Endometrial microvascular endothelial cells (primary cell): Measurements from ENCODE around the gene ZC3H13. TPM values are rescaled to one million over a fixed set of nuclear protein-coding genes. Genes with fewer than 3 reads are reported as not detected.
"Not testable (repeated sequence)": the region's sequence is repeated elsewhere in the genome, so short reads cannot be mapped to it uniquely, and the experiment has no call there.

ENCODE experiments used
- in situ Hi-C: cut with HindIII; loops from 2 replicates; pipeline ENCODE4 v1.10.0; 2017; ENCODE audit warnings: low sequenced_read_pairs, low pct_unique_long_range_greater_than_20kb; ENCODE audit errors: inconsistent ontology term
- total RNA-seq: library from RNA; depleted of rRNA; stranded (reverse); fragments of >200 nt; gene quantifications from one replicate; pipeline ENCODE4 v1.2.3, GENCODE V29; 2015; ENCODE audit errors: inconsistent ontology term

Gene ZC3H13
- total RNA-seq, 1 donor from 2014 or later: 8.5 TPM

GRCh38 chr13:46022481-46022880 is 30.1 kb downstream of the ZC3H13 start:
- in situ Hi-C loops: no loop called here

GRCh38 chr13:46016216-46016615 is 36.3 kb downstream of the ZC3H13 start:
- in situ Hi-C loops: no loop called here

GRCh38 chr13:46015366-46015765 is 37.2 kb downstream of the ZC3H13 start:
- in situ Hi-C loops: no loop called here

DNA sequence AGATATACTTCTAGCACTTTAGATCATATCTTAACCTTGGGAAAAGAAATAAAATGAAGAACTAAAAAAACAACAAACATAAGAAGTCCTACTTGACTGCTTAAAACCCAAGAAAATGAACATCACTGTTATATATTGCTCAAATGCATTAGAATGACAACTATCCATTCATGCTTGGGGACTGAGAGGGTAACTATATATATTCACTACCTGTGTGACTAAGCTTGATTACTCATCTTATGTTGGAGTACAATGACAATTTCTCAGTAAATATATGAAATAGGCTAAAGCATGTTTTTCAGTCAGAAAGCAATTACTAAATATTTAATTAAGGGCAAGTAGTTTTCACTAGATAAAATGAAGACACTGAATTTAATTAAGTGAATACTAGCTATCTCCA is 40.1 kb downstream of the ZC3H13 start:
- in situ Hi-C loops: no loop called here

DNA sequence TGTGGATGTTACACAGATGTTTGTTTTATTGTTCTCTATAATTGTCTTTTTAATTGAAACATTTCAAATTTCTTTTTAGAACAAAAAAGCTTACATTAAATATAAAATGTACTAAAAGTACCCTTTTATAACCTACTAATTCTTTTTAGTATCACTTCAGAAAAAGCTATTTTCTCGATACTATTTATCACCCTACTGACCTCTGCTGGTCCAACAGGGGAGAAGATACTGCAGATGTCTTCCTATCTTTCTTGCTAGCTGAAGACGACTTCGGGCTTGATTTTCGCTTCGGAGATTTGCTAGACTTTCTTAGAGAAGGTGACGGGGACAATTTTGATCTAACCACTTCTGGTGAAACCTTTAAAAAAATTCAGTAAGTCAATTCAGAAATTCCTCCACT is 42.4 kb downstream of the ZC3H13 start:
- in situ Hi-C loops: no loop called here

GRCh38 chr13:46008631-46009030 is 43.9 kb downstream of the ZC3H13 start:
- in situ Hi-C loops: no loop called here

DNA sequence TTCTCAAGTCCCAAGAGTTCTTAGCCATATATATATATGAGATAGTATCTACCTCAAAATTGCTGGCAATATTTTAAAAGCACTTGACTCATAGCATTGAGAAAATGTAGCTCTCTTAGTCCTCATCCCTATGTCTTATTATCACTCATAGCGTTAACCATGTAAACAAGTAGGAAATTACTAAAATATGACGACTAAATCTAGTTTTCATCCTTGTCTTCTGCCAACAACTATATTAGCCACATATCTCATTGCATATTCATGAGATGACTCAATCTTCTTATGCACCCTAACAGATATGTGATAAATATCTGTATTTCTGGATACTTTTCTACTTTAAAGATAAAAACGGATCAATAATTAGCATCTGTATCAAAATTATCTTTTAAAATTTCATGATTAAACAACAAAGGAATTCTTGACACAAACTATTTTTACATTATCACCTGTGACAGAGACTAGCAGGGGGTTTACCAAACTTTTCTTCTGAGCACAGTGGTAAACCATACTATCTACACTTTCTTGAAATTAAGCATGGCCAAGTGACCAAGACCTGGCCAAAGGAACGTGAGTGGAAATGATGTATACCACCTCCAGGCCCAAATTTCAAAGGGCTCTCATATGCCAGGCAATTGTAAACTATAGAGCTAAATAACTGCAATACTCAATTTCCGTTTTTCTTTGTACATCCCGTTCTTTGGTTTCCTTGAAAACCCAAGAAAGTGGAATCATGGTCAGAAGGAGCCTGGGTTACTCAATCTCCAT is 45.7 kb downstream of the ZC3H13 start:
- in situ Hi-C loops: no loop called here

- in situ Hi-C loops: no loop called here
These were observed 48.1 kb downstream of the ZC3H13 start for GRCh38 chr13:46004491-46004890.

DNA sequence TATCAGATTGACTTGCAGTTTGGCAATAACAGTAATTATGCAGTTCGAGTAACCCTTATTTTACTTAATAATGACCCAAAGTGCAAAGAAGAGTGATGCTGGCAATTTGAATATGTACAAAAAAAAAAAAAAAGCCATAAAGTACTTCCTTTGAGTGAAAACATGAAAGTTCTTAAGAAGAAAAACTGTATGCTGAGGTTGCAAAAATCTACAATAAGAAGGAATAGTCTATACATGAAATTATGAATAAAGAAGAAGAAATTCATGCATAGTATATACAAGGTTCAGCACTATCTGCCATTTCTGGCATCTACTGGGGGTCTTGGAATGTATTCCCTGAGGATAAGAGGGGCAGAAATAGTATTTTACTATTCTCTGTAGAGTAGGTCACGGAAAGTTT is 55.9 kb downstream of the ZC3H13 start:
- in situ Hi-C loops: no loop called here

DNA sequence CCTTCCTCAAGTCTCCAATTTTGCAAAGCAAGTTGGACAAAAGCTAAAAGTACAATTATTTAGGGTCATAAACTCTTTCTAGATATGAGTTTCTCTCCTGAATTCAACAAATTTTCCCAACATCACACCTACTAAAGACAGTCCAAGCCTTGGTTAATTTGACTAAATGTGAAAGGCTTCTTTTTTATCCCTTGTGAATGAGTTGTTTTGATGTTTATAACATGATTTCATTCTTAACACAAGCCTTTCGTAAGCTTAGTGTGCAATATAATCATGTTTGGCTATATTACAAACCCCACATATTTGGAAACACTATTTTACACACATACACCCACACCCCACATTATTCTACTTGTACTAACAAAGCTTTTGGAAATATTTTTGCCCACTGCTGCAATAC is 57.3 kb downstream of the ZC3H13 start:
- in situ Hi-C loops: no loop called here

DNA sequence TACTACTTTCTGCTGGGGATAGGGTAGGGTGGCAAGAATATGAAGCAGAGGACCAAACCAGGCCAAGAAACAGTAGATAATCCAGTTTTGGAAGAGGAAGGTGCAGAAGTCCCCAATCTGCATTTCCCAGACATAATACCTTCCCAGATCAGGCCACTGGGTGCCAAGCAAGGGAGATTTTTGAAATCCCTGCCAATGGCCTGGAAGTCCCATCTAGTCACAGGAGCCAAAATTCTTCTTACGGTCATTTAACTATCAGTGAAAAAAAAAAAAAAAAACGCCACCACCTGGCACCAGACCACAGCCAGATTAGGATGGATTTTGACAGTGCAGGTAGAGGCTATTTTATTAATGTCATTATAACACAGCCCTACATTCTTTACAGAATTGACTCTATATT is 57.8 kb downstream of the ZC3H13 start:
- in situ Hi-C loops: no loop called here

DNA sequence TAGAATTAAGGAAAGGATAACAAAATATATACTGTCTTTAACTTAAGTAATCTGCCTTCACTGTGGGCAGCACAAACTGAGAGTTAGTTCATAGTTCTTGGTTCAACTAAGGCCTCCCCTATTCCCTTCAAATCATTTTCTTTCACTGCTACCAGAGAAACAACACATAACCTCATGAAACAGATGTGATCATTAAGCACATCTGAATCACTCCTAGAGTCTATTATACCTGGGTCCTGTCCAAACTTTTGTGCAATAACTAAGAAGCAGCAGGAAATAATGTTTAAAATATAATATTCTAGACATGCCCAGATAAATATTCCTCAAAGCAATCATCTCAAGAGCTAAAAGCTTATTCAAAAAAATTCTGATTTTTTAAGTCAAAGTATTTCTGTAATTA is 62.9 kb downstream of the ZC3H13 start:
- in situ Hi-C loops: no loop called here

- in situ Hi-C loops: not testable (repeated sequence)
These were observed 71.4 kb downstream of the ZC3H13 start for GRCh38 chr13:45981127-45981526.

- in situ Hi-C loops: no loop called here
These were observed 77.2 kb downstream of the ZC3H13 start for GRCh38 chr13:45975337-45975736.

DNA sequence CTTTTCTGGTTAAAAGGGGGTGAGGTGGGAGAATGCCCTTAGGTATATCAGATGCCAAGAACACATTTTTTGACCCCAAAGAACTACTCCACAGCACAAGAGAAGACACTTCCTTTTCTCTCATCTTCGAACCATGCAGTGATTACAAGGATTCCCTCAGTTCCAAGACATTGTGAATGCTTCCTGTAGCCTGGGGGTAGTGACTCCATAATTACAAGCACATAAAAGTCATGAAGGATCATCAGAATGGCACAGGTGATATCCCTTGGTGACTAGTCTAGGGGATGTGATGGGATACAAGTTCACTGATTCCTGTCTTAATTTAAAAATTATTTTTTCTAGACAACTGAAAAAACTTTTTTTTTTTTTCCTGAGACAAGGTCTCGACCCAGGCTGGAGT is 78.0 kb downstream of the ZC3H13 start:
- in situ Hi-C loops: no loop called here

- in situ Hi-C loops: no loop called here
These were observed 85.0 kb downstream of the ZC3H13 start for GRCh38 chr13:45967589-45967988.

GRCh38 chr13:45966715-45967114 is 85.8 kb downstream of the ZC3H13 start:
- in situ Hi-C loops: no loop called here

- in situ Hi-C loops: no loop called here
These were observed 91.1 kb downstream of the ZC3H13 start for GRCh38 chr13:45961468-45961867.

GRCh38 chr13:45954836-45955800 is 97.4 kb downstream of the ZC3H13 start:
- in situ Hi-C loops: no loop called here

- in situ Hi-C loops: no loop called here
These were observed 99.5 kb downstream of the ZC3H13 start for GRCh38 chr13:45953082-45953481.
